IPS-18a (cell line): Measurements from ENCODE around the gene ZNF185.
A peak's percentile ranks its signal among the peaks of the same experiment; 100 is the strongest.
"Not testable (repeated sequence)": the region's sequence is repeated elsewhere in the genome, so short reads cannot be mapped to it uniquely, and the experiment has no call there.

ENCODE experiments used
- H3K27ac ChIP-seq: one replicate; pipeline ENCODE4 v1.5.1; 2013; ENCODE audit warnings: low read length
- H3K27me3 ChIP-seq: one replicate; pipeline ENCODE4 v1.6.1; 2013; ENCODE audit warnings: mild to moderate bottlenecking, low read length; ENCODE audit not compliant: control insufficient read depth, insufficient read depth
- H3K36me3 ChIP-seq: one replicate; pipeline ENCODE4 v1.6.1; 2013; ENCODE audit warnings: low read depth, low read length; ENCODE audit not compliant: control insufficient read depth
- H3K4me1 ChIP-seq: one replicate; pipeline ENCODE4 v1.6.1; 2013; ENCODE audit warnings: low read depth, low read length; ENCODE audit not compliant: control insufficient read depth
- H3K4me3 ChIP-seq: one replicate; pipeline ENCODE4 v1.5.1; 2013; ENCODE audit warnings: low read length
- H3K9ac ChIP-seq: one replicate; pipeline ENCODE4 v1.6.1; 2013; ENCODE audit warnings: mild to moderate bottlenecking, low read length, moderate library complexity
- H3K9me3 ChIP-seq: one replicate; pipeline ENCODE4 v1.6.1; 2013; ENCODE audit warnings: low read depth, low read length; ENCODE audit not compliant: control insufficient read depth

ZNF185 gene

DNA sequence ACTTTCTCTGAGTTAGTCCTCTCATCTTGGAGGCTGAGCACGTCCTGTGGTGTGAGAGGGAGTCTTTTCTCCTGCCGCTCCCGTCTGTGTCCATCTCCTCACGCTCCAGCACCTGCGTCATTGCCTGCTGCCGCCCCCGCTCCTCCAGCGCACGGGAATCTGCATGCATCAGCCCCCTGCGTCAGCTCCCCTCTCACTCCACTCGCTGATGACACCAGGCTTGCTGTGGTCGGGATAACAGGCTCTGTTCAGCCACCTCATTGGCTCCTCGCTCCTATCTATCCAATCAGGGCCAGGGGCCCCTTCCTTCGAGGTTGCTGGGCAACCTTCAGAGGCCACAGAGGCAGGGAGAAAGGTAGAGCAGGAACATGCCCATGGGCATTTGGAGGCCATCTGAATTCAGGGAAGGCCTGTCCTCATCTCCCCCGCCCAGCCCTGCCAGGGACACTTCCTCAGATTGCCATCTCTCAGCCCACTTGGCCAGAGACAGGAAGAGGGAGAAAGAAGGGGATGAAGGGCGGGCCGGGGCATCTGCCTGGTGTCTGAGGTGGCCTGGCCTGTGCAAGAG is 9.3 kb downstream of the ZNF185 start:
- H3K27ac ChIP-seq, result no peak overlapping the region
- H3K4me3 ChIP-seq, result peak overlapping the region; percentile 47
- no peaks in the 10 kb centered on the region for H3K27me3 ChIP-seq
- peaks cover 8% of the 10 kb centered on the region for H3K9me3 ChIP-seq
- H3K36me3 ChIP-seq, result no peaks in the 10 kb centered on the region
- no peak overlapping the region for H3K9ac ChIP-seq
- H3K4me1 ChIP-seq, result peaks cover 8% of the 10 kb centered on the region

GRCh38 chrX:152908486-152908885 is 10.6 kb downstream of the ZNF185 start:
- Histone ChIP-seq H3K4me3 (no peak overlapping the region), H3K27me3 (no peaks in the 10 kb centered on the region), H3K9ac (no peak overlapping the region), H3K4me1 (peaks cover 8% of the 10 kb centered on the region), H3K27ac (no peak overlapping the region), H3K9me3 (peaks cover 9% of the 10 kb centered on the region), H3K36me3 (no peaks in the 10 kb centered on the region)

- not testable (repeated sequence) for H3K27ac ChIP-seq, H3K4me1 ChIP-seq, H3K9ac ChIP-seq, H3K9me3 ChIP-seq, H3K36me3 ChIP-seq, H3K27me3 ChIP-seq, H3K4me3 ChIP-seq
These were observed 12.2 kb downstream of the ZNF185 start for GRCh38 chrX:152910018-152910417.

GRCh38 chrX:152912106-152912505 is 14.2 kb downstream of the ZNF185 start:
- Histone ChIP-seq H3K27me3 (no peaks in the 10 kb centered on the region), H3K9ac (no peak overlapping the region), H3K4me3 (no peak overlapping the region), H3K9me3 (peaks cover 9% of the 10 kb centered on the region), H3K36me3 (no peaks in the 10 kb centered on the region), H3K27ac (no peak overlapping the region), H3K4me1 (peaks cover 8% of the 10 kb centered on the region)

DNA sequence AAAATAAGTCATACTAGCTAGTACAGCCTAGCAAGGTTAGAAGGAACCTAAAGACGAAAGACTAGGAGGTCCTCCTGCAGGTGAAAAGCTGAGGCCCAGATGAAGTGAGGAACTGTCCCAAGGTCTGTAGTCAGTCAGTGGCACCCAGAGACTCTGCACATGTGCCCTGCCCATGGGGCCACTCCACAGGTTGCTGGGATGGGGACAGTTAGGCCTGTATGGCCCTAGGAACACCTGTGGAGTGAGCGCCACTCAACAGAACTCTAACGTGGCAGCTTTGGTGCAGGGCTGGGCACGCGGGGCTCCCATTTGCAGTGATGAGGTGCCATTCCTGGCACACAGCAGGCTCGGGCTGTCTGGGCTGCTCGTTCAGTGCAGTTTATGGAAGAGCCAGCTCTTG is 14.8 kb downstream of the ZNF185 start:
- Histone ChIP-seq H3K9me3 (peaks cover 10% of the 10 kb centered on the region), H3K9ac (no peak overlapping the region), H3K27ac (no peak overlapping the region), H3K4me1 (peaks cover 8% of the 10 kb centered on the region), H3K4me3 (no peak overlapping the region), H3K36me3 (no peaks in the 10 kb centered on the region), H3K27me3 (no peaks in the 10 kb centered on the region)

DNA sequence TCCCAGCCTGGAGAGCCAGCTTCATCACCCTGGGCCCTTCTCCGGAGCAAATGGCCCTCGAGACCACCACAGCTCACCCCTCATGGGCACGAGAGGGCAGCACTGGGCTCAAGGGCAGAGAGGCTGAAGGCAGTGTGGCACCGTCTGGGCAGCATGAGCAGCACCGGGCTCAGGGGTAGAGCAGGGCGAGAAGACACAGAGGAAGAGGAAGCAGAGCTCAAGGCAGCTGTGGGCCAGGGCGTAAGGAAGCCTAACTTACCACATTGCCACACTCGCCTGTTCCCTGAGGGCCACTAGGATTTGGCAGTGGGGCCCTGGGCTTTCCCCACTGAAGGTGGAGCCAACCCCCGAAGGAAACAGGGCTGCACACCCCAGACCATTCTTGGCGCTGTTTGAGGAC is 15.5 kb downstream of the ZNF185 start:
- Histone ChIP-seq H3K9ac (no peak overlapping the region), H3K27me3 (no peaks in the 10 kb centered on the region), H3K9me3 (peaks cover 8% of the 10 kb centered on the region), H3K27ac (no peak overlapping the region), H3K4me3 (no peak overlapping the region), H3K4me1 (peaks cover 8% of the 10 kb centered on the region), H3K36me3 (no peaks in the 10 kb centered on the region)

DNA sequence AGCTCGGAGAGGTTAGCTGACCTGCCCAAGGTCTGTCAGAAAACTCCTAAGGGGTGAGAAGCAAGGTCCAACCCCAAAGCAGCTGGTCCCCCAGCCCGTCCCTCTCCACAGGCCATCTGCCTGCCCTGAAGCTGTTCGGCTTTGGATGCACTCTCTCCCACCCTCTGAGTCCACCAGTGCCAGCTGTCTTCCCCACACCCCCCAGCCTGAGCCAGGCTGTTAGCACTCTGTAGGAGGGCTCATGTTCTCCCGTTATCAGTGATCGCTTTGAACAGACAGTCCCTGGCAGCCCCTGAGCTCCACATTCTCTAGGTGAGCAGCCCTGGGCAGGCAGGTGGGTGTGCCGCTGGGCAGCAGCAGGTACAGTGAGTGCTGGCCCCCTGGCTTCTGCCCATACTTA is 16.0 kb downstream of the ZNF185 start:
- Histone ChIP-seq H3K4me3 (no peak overlapping the region), H3K9ac (no peak overlapping the region), H3K36me3 (no peaks in the 10 kb centered on the region), H3K9me3 (peaks cover 8% of the 10 kb centered on the region), H3K27ac (no peak overlapping the region), H3K4me1 (peaks cover 8% of the 10 kb centered on the region), H3K27me3 (no peaks in the 10 kb centered on the region)

DNA sequence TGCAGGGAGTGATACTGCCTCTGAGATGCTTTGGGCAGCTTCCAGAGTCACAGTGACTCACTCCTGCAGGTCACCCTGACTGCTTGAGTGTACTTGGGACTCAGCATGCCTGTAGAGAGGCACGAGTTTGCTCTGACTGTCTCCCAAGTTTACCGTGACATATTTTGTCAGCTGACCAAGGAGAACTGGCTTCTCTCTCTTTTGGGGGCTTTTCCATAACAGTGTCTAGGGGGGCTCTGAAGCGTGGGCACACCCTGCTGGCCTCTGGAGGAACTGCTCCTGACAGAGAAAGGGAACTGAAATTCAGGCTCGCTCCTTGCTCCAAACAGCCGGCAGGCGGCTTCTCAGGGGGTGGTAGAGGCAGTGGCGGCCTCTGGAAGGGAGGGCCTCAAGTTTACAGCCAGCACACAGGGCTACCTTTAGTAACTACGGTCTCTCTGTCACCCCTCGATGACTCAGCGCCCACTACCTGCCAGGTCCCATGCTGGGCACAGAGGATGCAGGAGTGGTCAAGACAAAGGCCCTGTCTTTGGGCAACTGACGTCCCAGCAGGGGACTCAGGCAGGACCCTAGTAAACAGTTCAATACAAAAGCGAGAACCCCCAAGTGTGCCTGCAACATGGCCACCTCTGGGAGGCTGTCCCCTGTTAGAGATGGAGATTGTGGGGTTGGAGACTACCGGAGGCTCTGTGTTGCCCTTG is 17.8 kb downstream of the ZNF185 start:
- no peaks in the 10 kb centered on the region for H3K27me3 ChIP-seq
- H3K4me1 ChIP-seq, result peaks cover 8% of the 10 kb centered on the region
- H3K9ac ChIP-seq, result no peak overlapping the region
- H3K27ac ChIP-seq, result no peak overlapping the region
- H3K36me3 ChIP-seq, result no peaks in the 10 kb centered on the region
- H3K9me3 ChIP-seq, result peaks cover 8% of the 10 kb centered on the region
- no peak overlapping the region for H3K4me3 ChIP-seq

DNA sequence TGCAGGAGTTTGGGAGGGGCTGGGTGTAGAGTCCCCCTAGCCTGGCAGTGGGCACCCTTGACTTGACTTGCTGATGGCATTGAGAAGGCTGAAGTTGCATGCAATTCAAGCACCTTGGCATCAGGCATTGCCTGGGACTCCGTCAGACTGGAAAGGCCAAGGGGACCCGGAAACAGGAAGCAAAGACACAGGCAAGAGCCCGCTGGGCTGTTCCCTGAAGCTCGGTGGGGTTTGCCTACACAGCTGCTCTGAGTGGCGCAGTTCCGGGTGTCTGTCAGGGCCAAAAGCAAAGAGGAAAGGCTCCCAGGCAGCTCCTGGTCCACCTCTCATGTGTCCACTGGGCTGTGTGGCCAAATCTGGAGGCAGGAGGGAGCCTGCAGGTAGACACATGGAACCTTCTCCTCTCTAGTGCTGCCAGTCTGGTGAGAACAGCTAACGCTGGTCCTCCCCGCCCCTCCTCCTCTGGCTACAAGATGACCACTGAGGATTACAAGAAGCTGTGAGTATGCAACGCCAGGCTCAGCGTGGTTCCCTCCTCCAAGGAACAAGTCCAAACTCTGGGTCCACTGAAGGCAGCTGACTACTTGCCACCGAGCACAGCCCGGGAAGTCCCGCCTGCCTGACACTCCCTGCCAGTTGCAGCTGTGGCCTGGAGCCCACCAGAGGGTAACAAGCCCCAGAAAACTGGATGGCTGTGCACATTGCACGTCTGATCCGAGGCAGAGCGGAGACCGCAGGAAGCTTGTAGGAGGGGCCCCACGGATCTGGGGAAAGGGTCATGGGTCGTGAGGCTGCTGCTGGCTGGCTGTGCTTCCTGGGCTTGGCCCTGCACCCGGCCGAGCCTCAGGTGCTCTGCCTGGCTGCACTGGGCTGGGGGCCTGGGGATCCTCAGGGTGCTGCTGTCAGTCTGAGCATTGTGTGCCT is 20.1 kb downstream of the ZNF185 start:
- Histone ChIP-seq H3K9me3 (peaks cover 6% of the 10 kb centered on the region), H3K27me3 (no peaks in the 10 kb centered on the region), H3K36me3 (no peaks in the 10 kb centered on the region), H3K4me3 (no peak overlapping the region), H3K4me1 (peaks cover 8% of the 10 kb centered on the region), H3K27ac (no peak overlapping the region), H3K9ac (no peak overlapping the region)

DNA sequence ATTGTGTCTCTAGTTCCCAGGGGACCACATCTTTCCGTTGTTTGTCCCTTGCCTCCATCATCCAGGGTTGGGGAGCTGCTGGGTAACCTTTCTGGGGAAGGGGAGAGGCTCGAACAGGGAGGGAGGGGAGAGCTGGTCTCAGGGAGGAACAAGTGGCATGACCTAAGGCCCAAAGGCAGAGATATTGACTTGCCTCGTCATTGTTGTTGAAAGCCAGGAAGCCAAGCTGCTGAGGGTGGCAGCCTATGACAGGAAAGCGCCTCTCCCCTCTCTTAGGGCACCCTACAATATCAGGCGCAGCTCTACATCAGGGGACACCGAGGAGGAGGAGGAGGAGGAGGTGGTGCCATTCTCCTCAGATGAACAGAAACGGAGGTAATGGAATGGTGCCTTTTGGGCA is 20.8 kb downstream of the ZNF185 start:
- Histone ChIP-seq H3K27me3 (no peaks in the 10 kb centered on the region), H3K4me1 (peaks cover 8% of the 10 kb centered on the region), H3K9me3 (peaks cover 6% of the 10 kb centered on the region), H3K27ac (no peak overlapping the region), H3K9ac (no peak overlapping the region), H3K36me3 (no peaks in the 10 kb centered on the region), H3K4me3 (no peak overlapping the region)

GRCh38 chrX:152923599-152923998 is 25.7 kb downstream of the ZNF185 start:
- Histone ChIP-seq H3K9me3 (no peaks in the 10 kb centered on the region), H3K9ac (no peak overlapping the region), H3K36me3 (no peaks in the 10 kb centered on the region), H3K4me3 (no peak overlapping the region), H3K27me3 (no peaks in the 10 kb centered on the region), H3K27ac (no peak overlapping the region), H3K4me1 (no peaks in the 10 kb centered on the region)
